ENCODE results near the gene BMPR1A.
A peak's percentile ranks its signal among the peaks of the same experiment; 100 is the strongest.
"Not testable (repeated sequence)": the region's sequence is repeated elsewhere in the genome, so short reads cannot be mapped to it uniquely, and the experiment has no call there.

Gene BMPR1A

DNA sequence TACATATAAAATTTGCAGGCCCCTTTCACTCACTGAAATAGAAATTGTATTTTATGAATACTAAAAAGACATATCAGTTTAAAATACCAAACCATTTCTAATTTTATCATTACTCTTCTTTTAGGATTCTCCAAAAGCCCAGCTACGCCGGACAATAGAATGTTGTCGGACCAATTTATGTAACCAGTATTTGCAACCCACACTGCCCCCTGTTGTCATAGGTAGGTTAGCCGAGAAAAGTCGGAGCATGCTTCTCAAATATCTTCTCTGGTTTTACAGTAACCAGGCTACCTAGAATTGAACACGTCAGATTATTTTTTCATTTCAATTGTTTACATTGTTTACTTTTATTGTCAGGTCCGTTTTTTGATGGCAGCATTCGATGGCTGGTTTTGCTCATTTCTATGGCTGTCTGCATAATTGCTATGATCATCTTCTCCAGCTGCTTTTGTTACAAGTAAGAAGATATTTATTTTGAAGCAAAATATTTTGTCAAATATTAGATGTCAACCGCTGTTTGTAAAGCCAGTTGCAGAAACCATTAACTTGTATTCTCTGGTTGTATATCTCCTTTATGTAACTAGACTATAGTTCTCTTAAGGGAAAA, 143.4 kb downstream of the BMPR1A start:
- TF ChIP-seq GATA1 (IDR thresholded peaks at IDR 0.05; ENCODE audit: low read depth, low read length) (no peak), POLR2A (IDR thresholded peaks at IDR 0.05; ENCODE audit: low read length) (no peak)
- DNase-seq, result peak; percentile 61 to 69

DNA sequence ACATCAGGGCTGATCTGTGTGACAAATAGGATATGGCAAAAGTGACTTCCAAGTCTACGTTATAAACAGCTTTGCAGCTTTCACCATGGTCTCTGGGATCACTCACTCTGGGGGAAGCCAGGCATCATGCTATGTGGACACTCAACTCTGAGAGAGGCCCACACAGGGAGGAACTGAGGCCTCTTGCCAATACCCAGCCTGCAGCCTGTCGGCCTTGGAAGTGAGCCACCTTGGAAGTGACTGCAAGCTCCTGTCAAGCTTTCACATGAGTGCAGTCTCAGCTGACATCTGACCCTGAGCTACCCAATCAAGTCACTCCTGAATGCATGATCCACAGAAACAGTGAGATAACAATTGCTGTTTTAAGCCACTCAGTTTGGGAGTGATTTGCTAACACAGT, 144.5 kb downstream of the BMPR1A start:
- TF ChIP-seq POLR2A (IDR thresholded peaks at IDR 0.05; ENCODE audit: low read length) (no peak), GATA1 (IDR thresholded peaks at IDR 0.05; ENCODE audit: low read depth, low read length) (no peak)
- no peak for DNase-seq

DNA sequence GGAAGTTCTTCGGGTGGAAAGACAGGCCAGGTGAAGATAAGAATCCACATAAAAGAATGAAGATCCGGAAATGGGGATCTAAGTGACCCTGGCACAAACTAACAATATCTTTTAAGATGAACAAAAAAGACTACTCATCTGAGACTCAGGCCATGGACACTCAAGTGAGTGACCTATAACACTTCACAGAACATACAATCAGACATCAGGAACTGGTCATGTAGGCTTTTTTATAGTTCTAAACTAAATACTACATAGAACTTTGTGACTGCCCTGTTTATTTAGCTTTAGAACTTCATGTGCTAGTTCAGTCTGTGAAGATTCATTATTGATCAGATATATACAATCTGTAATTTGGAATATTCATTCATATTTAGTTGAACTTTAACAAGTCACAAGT, 148.2 kb downstream of the BMPR1A start:
- no peak for TF ChIP-seq GATA1 (IDR thresholded peaks at IDR 0.05; ENCODE audit: low read depth, low read length)
- TF ChIP-seq POLR2A (IDR thresholded peaks at IDR 0.05; ENCODE audit: low read length), result no peak
- no peak for DNase-seq

DNA sequence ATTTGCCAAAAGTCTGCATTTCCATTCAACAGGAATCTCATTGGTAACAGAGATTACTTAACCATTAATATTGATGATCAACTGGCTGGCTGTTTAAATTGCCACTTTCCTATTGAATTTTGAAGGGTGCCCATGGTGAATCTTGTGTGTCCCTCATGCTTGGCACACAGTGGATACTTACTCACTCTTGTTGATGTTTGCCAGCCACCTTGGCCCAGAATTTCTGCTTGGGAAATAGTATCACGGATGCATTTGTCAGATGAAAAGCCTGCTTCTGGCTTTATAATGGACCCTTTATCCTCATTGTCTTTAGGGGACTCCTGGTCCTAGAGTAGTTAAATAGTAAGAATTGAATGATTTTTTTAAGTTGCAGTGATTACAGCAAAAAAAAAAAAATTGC, 149.0 kb downstream of the BMPR1A start:
- TF ChIP-seq POLR2A (IDR thresholded peaks at IDR 0.05; ENCODE audit: low read length), result no peak
- TF ChIP-seq GATA1 (IDR thresholded peaks at IDR 0.05; ENCODE audit: low read depth, low read length), result no peak
- DNase-seq, result no peak

DNA sequence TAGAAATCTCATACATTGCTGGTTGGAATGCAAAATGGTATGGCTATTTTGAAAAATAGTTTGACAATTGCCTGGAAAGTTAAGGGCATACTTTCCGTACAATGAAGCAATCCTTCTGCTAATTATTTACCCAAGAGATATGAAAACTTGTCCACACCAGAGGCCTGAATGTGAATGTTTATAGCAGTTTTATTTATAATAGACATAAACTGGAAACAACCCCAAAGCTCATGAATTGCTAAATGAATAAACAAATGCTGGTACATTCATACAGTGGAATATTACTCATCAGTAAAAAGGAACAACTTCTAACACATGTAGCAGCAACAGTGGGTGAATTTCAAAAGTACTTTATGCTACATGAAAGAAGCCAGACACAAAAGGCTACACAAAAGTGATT, 158.3 kb downstream of the BMPR1A start:
- no peak for DNase-seq
- TF ChIP-seq GATA1 (IDR thresholded peaks at IDR 0.05; ENCODE audit: low read depth, low read length), result no peak
- no peak for TF ChIP-seq POLR2A (IDR thresholded peaks at IDR 0.05; ENCODE audit: low read length)

DNA sequence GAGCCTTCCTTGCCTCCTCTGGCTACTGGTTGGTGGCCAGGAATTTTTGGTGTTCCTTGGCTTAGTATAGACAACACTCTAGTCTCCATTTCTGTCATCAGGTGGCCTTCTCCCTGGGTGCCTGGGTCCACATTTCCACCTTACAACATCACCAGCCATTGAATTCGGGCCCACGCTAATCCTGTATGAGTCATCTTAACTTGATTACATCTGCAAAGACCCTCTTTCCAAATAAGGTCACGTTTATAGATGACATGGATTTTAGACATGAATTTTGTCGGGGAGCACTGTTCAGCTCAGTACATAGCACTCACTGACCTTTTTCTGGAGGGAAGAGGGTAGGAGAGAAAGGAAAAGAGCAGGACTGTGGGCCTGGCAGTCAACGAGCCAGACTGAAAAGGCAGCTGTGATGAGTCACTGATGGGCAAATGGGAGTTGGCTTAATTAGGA, 161.6 kb downstream of the BMPR1A start:
- no peak for DNase-seq
- TF ChIP-seq POLR2A (IDR thresholded peaks at IDR 0.05; ENCODE audit: low read length) (no peak), GATA1 (IDR thresholded peaks at IDR 0.05; ENCODE audit: low read depth, low read length) (no peak)

DNA sequence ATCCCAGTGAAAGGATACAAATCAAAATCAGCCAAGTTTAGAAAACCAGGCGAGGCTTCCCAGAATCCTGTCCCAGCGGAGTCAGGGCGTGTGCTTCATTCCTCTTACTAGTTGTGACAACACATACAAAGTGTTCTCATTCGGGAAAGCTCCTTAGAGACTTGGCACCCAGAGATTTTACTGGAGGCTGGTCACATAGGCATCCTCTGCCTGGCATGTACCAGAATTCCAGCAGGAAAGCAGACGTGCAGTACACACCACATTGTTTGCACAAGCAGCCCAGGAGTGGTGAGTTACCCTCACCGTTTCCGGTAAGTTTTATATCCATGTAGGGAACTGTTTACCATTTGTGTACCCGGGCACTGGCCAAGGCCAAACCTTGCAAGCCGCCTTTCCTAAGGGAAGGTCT, 166.1 kb downstream of the BMPR1A start:
- no peak for DNase-seq
- TF ChIP-seq POLR2A (IDR thresholded peaks at IDR 0.05; ENCODE audit: low read length) (no peak), GATA1 (IDR thresholded peaks at IDR 0.05; ENCODE audit: low read depth, low read length) (no peak)

DNA sequence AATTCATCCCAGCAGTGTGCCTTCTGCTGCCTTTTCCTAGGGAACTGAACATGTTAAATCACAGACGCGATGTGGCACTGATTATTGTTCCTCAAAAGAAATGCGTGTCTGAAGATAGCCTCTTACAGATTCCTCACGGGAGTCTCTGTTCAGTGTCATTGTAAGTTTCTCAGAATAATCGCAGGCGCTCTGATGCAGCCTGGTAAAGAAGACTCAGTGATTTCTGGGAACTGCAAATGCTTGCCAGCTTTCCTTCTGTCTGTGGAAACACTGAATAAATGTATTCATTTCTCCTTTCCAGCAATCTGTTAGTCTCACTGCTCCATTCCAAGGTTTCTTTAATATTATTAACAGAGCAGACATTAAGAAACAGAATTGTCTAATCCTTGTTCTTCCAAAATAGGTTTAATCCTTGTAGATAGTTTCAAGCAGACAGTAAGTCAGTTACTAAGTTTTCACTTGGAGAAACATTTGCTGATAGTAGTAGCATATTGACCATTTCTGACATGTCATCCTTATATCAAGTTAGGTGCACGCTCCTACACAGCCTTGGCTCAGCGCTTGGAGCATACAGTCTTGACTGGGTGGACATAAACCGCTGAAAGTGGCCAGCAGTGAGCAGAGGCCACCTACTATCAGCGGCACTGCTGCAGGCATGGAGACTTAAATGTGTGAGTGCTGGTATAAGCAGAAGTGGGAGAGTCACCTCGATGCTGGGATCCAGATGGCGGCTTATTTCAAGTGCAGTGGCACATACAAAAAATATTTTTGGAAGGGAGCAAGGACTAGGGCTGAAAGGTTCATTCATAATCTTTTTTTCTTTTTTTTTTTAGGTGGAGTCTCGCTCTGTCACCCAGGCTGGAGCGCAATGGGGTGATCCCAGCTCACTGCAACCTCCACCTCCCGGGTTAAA, 173.3 kb downstream of the BMPR1A start:
- no peak for TF ChIP-seq GATA1 (IDR thresholded peaks at IDR 0.05; ENCODE audit: low read depth, low read length)
- TF ChIP-seq POLR2A (IDR thresholded peaks at IDR 0.05; ENCODE audit: low read length), result no peak
- DNase-seq, result no peak

DNA sequence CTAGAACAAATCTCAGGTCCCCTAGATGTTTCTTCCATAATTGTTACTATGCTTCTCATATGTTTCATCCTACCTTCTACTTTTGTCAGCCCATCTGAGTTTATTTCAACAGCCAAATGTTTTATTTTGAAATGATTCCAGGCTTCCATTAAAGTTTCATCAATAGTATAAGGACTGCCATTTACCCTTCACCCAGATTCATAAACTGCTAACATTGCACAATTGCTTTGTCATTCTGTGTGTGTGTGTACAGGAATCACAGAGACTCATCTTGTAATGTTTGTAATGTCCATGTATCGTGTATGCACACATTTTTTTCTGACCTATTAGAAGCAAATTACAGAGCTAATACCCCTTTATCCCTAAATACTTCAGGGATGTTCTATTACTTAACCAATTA, 175.5 kb downstream of the BMPR1A start:
- no peak for DNase-seq
- TF ChIP-seq GATA1 (IDR thresholded peaks at IDR 0.05; ENCODE audit: low read depth, low read length) (no peak), POLR2A (IDR thresholded peaks at IDR 0.05; ENCODE audit: low read length) (no peak)

DNA sequence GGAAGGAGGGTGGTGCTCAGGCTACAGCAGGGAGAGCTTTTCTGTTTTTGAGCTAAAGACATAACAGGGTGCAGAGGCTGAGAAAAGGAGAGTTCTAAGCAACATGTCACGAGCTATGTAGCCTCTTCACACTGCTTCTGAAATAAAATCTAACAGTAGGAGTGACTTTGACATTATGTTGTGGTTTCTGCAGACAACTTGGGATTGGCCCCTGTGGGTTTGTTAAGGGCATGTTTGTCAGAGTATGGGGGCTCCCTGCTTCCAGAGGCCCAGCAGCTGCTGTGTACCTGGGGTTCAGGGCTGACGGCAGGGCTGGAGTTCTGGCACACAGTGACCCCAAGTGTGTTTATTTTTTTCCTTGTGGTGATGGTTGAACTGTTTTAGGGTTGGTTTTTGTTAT, 176.3 kb downstream of the BMPR1A start:
- no peak for DNase-seq
- TF ChIP-seq POLR2A (IDR thresholded peaks at IDR 0.05; ENCODE audit: low read length) (no peak), GATA1 (IDR thresholded peaks at IDR 0.05; ENCODE audit: low read depth, low read length) (no peak)

DNA sequence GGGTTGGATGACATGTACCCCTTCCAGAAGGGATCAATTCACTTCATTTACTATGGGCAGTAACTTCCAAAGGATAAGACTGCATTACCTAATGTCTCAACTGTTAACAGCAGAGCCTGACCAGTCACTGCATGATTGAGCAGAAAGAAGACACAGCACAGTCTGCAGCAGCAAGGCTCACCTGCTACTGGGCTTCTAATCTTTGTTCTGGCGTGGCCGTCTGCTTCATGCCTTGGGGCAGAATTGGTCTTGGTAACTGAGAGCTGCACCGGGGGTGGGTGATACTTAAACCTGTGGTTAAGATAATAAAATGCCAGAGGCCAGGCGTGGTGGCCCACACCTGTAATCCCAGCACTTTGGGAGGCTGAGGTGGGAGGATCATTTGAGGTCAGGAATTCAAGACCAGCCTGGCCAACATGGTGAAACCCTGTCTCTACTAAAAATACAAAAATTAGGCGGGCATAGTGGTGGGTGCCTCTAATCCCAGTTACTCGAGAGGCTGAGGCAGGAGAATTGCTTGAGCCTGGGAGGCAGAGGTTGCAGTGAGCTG, 177.8 kb downstream of the BMPR1A start:
- not testable (repeated sequence) for DNase-seq

DNA sequence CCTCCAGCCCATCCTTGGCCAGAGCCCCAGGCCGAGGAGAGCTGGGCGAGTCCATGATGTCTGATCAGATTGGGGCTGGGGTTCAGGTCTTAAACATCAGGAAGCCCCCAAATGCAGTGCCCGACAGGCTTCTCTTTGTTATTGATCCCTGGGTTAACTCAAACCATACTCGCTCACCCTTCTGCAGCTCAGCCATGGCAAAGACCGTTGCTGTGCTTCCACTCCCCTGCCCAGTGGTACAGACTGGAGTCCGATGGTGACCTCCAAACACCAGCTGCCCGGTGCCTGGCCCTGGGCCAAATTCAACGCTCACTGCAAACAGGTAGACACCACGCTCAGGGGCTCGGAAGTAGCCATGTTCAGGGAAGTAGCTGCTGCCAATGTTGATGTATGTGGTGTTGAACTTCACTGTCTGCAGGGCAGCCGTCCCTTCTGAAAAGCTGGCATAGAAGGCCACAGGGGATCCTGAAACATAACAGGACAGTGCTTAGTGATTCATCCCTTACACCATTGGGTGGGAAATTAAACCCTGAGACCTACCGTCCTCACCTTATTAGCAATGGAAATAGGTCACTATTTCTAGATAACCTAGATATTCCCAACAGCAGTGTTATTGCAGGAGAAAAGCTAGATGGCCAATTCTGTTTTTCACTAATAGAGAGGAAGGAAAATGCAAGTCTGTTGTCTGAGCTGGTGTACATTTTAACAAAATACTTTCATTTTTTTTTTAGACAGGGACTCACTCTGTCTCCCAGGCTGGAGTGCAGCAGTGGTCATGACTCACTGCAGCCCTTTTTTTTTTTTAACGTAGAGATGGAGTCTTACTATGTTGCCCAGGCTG, 180.5 kb downstream of the BMPR1A start:
- DNase-seq, result no peak
- no peak for TF ChIP-seq POLR2A (IDR thresholded peaks at IDR 0.05; ENCODE audit: low read length)
- no peak for TF ChIP-seq GATA1 (IDR thresholded peaks at IDR 0.05; ENCODE audit: low read depth, low read length)

DNA sequence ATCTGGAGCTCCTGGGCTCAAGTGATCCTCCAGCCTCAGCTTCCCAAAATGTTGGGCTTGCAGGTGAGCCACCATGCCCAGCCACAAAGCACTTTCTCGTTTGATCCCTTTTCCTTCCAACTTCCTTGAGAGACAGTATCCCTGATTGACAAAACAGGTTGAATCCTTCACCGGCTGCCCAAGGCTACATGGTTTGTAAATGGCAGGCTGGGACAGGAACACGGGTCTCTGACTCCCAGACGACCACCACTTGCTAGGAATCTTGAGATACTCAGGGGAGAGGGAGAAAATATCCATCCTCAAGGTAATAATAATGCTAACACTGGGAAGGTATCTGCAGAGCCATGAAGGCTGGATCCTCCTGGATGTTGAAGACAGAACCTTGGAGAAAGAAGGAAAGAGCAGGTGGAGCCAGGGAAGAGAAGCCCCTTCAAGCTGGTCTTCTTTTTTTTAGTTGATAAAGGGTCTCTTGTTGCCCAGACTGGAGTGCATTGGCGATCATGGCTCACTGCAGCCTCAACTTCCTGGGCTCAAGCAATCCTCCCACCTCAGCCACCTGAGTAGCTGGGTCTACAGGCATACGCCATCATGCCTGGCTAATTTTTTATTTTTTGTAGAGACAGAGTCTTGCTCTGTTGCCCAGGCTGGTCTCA, 181.2 kb downstream of the BMPR1A start:
- DNase-seq, result no peak
- no peak for TF ChIP-seq GATA1 (IDR thresholded peaks at IDR 0.05; ENCODE audit: low read depth, low read length)
- TF ChIP-seq POLR2A (IDR thresholded peaks at IDR 0.05; ENCODE audit: low read length), result no peak
